NCI-H2196 treated with DMSO at 0.1 percent for 48 hours (cell line): Measurements from ENCODE around the gene NR2E1.

ENCODE experiments used
- DNase-seq: peaks from one replicate; lab custom pipeline; 2025; ENCODE audit not compliant: unreplicated experiment; lab: John Stamatoyannopoulos, UW

The NR2E1 gene

GRCh38 chr6:108171291-108171917, 5.6 kb downstream of the NR2E1 start:
- no peak for DNase-seq

- DNase-seq = no peak
Observed at GRCh38 chr6:108171918-108172516, 6.2 kb downstream of the NR2E1 start.

DNA sequence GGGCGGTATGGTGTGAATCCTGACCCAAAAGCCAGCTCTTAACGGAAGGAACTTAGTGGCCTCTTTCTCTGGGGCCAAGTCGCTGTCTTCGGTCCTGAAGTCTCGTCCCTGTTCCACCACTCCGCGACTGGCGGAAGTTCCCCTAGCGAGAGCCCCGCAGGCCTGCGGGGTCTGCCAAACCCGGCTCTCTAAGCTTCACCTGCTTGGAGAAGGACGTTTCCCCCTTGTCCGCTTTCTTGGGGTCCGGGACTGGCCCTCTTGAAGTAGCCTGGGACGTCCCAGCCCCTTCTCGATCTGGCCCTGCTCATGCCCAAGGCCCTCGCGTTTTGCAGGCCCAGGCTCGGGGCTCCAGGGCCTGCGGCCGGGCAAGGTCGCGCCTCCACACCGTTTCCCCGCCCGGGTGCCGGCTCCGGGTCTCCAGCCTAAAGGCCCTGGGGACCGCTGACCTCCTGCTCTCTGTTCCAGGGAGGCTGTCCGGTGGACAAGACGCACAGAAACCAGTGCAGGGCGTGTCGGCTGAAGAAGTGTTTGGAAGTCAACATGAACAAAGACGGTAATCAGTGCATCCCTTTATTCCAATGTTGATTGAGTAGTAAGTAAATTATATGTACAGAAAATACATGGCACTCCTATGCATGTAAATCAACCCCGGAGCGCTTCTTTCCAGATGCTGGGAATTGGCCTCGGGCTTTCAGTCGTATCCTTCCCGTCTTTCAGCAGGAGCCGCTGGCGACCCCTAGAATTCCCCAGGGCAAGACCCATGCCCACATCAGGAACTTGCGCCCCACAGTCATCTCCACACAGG, 8.8 kb downstream of the NR2E1 start:
- DNase-seq = no peak

- no peak for DNase-seq
Observed at GRCh38 chr6:108175176-108175591, 9.4 kb downstream of the NR2E1 start.

DNA sequence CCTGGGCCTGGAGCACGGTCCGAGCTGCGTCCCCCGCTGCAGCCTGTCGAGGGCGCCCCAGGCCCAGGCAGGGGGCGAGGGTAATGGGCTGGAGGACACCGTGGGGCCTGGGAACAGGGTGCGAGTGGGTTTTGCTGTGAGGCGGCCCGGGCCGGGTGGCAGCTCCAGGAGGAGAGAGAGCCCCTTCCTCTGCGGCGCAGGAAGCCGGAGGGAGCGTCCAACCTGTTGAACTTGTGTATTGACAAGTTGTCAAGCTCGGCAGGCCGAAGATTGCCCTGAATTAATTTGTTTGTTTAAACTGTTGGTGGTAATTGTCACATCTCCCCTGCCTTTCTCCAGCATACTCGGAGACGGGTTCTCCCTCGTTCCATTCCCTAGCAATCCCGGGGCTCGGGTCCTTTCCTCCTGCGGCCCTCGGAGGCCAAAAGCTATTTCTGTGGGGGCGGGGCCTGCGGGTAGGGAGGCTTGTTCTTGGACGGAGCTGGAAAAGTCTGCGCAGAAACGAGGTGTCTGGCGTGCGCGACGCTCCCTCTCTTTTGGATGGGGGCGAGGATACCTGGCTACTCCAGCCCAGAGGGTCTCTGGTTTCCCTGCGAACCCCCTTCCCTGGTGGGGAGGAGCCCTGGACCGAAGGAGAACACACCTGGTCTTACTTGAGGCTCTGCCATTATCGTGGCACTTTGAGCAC, 9.9 kb downstream of the NR2E1 start:
- no peak for DNase-seq

GRCh38 chr6:108176281-108177089, 10.7 kb downstream of the NR2E1 start:
- DNase-seq = no peak

- no peak for DNase-seq
Observed at GRCh38 chr6:108179741-108180140, 13.9 kb downstream of the NR2E1 start.

DNA sequence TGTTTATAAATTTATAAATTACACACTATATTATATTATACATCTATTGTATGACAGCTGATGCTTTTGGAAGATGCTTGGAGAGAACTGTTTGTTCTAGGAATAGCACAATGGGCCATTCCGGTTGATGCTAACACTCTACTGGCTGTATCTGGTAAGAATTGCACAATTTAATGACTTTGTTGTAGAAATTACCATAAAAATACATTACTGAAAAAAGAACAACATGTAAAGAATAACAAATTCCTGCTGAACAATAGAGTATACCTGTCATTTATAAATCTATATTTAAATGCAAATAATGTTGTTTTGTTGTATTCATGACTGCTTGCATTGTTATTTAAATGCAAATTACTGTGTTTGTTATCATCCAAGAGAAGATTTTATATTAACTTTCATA, 14.4 kb downstream of the NR2E1 start:
- DNase-seq = no peak

GRCh38 chr6:108180776-108181175, 15.0 kb downstream of the NR2E1 start:
- DNase-seq = no peak

GRCh38 chr6:108186226-108186625, 20.4 kb downstream of the NR2E1 start:
- DNase-seq = no peak

GRCh38 chr6:108187519-108187918, 21.7 kb downstream of the NR2E1 start:
- no peak for DNase-seq

- no peak for DNase-seq
Observed at GRCh38 chr6:108193131-108193530, 27.3 kb downstream of the NR2E1 start.

DNA sequence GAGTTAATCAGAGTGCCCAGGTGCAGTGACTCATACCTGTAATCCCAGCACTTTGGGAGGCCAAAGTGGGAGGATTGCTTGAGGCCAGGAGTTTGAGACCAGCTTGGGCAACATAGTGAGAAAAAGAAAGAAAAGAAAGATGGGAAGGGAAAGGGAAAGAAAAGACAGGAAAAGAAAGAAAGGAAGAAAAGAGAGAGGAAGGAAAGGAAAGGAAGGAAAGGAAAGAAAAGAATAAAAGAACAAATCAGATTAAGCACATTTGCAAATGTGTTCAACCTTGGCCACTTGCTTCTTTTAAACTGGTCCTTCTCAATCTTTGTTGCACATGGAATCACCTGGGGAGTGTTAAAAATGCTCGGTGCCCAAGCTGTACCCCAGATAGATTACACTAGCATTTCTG, 28.0 kb downstream of the NR2E1 start:
- no peak for DNase-seq

DNA sequence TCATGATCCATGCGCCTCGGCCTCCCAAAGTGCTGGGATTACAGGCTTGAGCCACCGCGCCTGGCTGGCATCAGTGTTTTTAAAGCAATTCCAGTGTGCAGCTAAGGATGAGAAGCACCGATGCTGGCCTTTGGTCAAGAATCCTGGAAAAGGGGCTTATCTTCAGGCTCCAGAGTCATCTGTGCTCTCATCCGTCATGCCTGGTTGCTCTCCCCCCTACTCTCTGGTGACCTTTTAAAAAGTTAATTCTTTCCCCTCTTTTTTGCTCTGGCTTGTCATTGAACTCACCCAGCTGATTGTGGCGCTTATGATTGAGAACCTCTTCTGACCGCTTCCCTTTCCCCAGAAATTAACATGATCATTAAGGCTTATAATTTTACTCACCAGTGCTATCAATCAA, 28.7 kb downstream of the NR2E1 start:
- DNase-seq = no peak

DNA sequence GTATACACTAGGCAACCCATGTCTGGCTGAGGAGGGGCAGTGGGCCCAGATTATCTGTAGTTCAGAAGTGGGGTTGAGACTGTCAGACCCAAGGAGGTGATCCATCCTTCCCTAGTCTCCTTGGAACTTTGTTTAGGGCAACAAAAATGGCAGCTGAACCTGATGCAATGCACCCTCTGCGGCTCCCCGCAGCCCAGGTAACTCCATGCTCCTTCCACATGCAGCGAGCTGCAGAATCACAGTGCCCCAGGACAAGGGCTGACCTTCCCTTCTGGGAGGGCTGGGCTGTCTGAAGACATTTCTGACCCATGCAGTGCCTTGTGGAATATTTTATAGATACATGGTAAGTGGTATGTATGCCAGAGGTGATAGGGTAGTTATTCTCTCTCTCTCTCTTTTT, 29.4 kb downstream of the NR2E1 start:
- DNase-seq = no peak

GRCh38 chr6:108198761-108199498, 33.1 kb downstream of the NR2E1 start:
- no peak for DNase-seq

GRCh38 chr6:108200186-108200585, 34.4 kb downstream of the NR2E1 start:
- DNase-seq = no peak

DNA sequence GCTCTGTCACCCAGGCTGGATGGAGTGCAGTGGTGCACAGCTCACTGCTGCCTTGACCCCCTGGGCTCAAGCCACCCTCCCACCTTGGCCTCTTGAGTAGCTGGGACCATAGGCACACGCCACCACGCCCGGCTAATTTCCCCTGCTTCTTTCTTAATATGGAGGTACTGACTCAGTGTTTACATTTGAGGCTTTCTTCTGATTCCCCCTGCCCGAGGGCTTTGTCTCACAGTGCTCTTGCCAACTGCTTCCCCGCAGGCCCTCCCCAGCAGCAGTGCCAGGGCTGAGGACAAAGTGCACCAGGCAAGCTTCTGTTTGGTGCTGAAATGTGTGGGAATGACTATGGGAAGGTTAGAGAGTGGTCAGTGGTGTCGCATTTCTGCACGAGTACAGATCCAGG, 34.8 kb downstream of the NR2E1 start:
- DNase-seq = no peak

DNA sequence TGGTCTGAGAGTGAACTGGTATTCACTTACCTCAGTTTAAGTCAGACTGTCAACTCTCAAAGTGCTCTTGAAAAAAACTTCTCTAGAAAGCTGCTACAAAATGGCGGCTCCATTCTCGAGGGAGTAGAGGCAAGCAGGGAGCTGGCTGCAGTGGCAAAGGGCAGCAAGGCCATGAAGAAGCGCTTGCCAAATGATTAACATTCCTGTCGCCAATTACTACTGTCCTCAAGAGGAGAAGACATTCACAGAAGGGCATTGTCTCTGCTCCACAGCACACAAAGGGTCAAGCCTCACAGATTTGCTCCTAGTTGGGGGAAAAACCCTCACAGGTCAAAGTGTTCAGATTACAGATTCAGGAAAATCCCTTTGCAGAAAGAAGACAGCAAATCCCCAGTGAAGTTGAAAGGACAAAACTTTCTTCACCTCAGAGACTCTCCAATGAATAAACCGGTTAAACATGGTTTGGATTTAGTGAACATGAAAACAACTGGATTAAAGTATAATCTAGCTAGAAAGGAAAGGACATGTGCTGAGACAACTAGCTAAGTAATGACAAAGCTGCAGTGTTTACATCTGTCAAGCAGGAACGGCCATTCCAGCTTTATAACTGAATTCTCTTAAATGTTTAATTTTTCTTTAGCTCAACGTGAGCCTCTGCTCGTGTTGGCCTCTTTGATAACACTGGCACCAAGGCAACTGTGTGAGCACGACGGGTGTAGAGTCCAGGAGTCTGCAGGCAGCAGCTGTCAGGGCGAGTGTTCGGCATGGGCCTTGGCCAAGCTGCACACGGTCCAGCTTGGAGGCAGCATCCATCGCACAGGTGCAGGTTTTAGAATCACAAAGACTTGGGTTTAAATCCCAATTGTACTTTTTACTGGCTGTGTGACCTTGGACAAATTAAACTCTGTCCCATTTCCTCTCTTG, 37.6 kb downstream of the NR2E1 start:
- no peak for DNase-seq
